Right cardiac atrium (tissue), 5 donors: ENCODE data around the gene SEMA3A. TPM values are rescaled to one million over a fixed set of nuclear protein-coding genes. Genes with fewer than 3 reads are reported as not detected.

Experiments used
- ATAC-seq, 2 donors: fragments of 200-7000 bp; cut with Tn5 transposase; one replicate each; pipeline versions ENCODE4 v1.8.0 to v1.9.1; 2020; ENCODE audit warnings: moderate library complexity in 2 of 2, mild to moderate bottlenecking in 1 of 2
- DNase-seq, 3 donors: peaks; one replicate each; pipeline ENCODE4 v3.0.0-alpha.2; 2020
- H3K27ac ChIP-seq: one replicate; pipeline ENCODE4 v1.5.1; 2013; ENCODE audit warnings: mild to moderate bottlenecking, low read length, control low read depth, moderate library complexity
- H3K27me3 ChIP-seq: one replicate; pipeline ENCODE4 v1.6.1; 2013; ENCODE audit not compliant: control insufficient read depth, insufficient read depth
- H3K4me1 ChIP-seq: one replicate; pipeline ENCODE4 v1.6.1; 2013; ENCODE audit warnings: low read length; ENCODE audit not compliant: control insufficient read depth, insufficient read depth
- H3K4me3 ChIP-seq: one replicate; pipeline ENCODE4 v1.5.1; 2013; ENCODE audit warnings: low read length, control low read depth
- H3K9me3 ChIP-seq: one replicate; pipeline ENCODE4 v1.6.1; 2013; ENCODE audit warnings: low read length; ENCODE audit not compliant: control insufficient read depth
- WGBS: extraction: QIAGEN DNeasy Blood & Tissue Kit; methylation state at CpG from one replicate; pipeline ENCODE4 v1.1.7; 2013; 5-methylcytosine and 5-hydroxymethylcytosine counted together
- intact Hi-C, 4 donors: fragments of 100-400 bp; cut with DNase I; formaldehyde crosslinking; loops; one replicate each; pipeline versions ENCODE4 v1.11.0 to v1.14.0; 2022 to 2023
- polyA plus RNA-seq: library from polyadenylated mRNA; stranded (reverse); fragments of 200-250 nt; gene quantifications from one replicate; pipeline ENCODE4 v1.2.3, GENCODE V29; 2013
- total RNA-seq, 4 donors: library from RNA; stranded (reverse); fragmentation: NEBNext Ultra II Directional; extraction: Animal tissue kit (Norgen Biotek cat#: 25700); gene quantifications; one replicate each; pipeline ENCODE4 v1.2.1, GENCODE V29; 2021
- donor health status: healthy with polysubstance abuse.
- donor health status: DM: no; HTN: yes; CAD: no.
- donor health status: DM: no; HTN: no; CAD: no.
- donor health status: DM: no; HTN: yes; CAD: no; lungs with severe emphysema.
- donor health status: DM: yes; HTN: yes; CAD: no.

SEMA3A gene
- total and polyA plus RNA-seq, 5 donors: 1.2 to 22.4 (median 10.0) TPM

GRCh38 chr7:84182301-84182700, 12.3 kb downstream of the SEMA3A start:
- Histone ChIP-seq H3K4me3 (no peak overlapping the region), H3K9me3 (no peaks in the 10 kb centered on the region), H3K4me1 (no peaks in the 10 kb centered on the region), H3K27ac (no peak overlapping the region), H3K27me3 (no peaks in the 10 kb centered on the region)
- intact Hi-C loops: loop anchor here in 2 of 4 donors (10.0 kb wide), 2 partner anchors 198 to 208 kb away; no protein-coding TSS in a partner anchor
- ATAC-seq: no peak
- WGBS: 79% methylated on average over 1 of the region's 1 CpG
- no peak for DNase-seq

- no peaks in the 10 kb centered on the region for H3K4me1 ChIP-seq
- no peaks in the 10 kb centered on the region for H3K27me3 ChIP-seq
- H3K9me3 ChIP-seq: no peaks in the 10 kb centered on the region
- 66% methylated on average over 2 of the region's 2 CpGs for WGBS
- intact Hi-C loops: loop anchor here in 2 of 4 donors (10.0 kb wide), 2 partner anchors 197 to 207 kb away; no protein-coding TSS in a partner anchor
- no peak for ATAC-seq
- DNase-seq: no peak
- H3K27ac ChIP-seq: no peak overlapping the region
- H3K4me3 ChIP-seq: no peak overlapping the region
These were observed 13.0 kb downstream of the SEMA3A start for GRCh38 chr7:84181628-84182027.

- DNase-seq (no peak), ATAC-seq (no peak)
- Histone ChIP-seq H3K4me3 (no peak overlapping the region), H3K9me3 (no peaks in the 10 kb centered on the region), H3K27ac (no peak overlapping the region), H3K27me3 (no peaks in the 10 kb centered on the region), H3K4me1 (no peaks in the 10 kb centered on the region)
- WGBS: 43% methylated on average over 3 of the region's 3 CpGs
- intact Hi-C loops: no loop called here
These were observed 16.7 kb downstream of the SEMA3A start for GRCh38 chr7:84177758-84178412.

- Histone ChIP-seq H3K27me3 (no peaks in the 10 kb centered on the region), H3K4me1 (no peaks in the 10 kb centered on the region), H3K9me3 (no peaks in the 10 kb centered on the region), H3K4me3 (no peak overlapping the region), H3K27ac (no peak overlapping the region)
- peak; percentile 43 to 64 for ATAC-seq
- 35% methylated on average over 2 of the region's 2 CpGs for WGBS
- intact Hi-C loops: no loop called here
- DNase-seq: no peak
These were observed 17.9 kb downstream of the SEMA3A start for GRCh38 chr7:84176716-84177115.

GRCh38 chr7:84175461-84175860, 19.1 kb downstream of the SEMA3A start:
- ATAC-seq (no peak), DNase-seq (no peak)
- H3K27ac ChIP-seq: no peak overlapping the region
- no peaks in the 10 kb centered on the region for H3K27me3 ChIP-seq
- WGBS: 87% methylated on average over 2 of the region's 2 CpGs
- intact Hi-C loops: no loop called here
- no peaks in the 10 kb centered on the region for H3K4me1 ChIP-seq
- H3K4me3 ChIP-seq: no peak overlapping the region
- no peaks in the 10 kb centered on the region for H3K9me3 ChIP-seq

GRCh38 chr7:84170646-84171045, 23.9 kb downstream of the SEMA3A start:
- Histone ChIP-seq H3K27me3 (no peaks in the 10 kb centered on the region), H3K27ac (no peak overlapping the region), H3K4me1 (no peaks in the 10 kb centered on the region), H3K4me3 (no peak overlapping the region), H3K9me3 (no peaks in the 10 kb centered on the region)
- DNase-seq (no peak), ATAC-seq (no peak)
- 84% methylated on average over 2 of the region's 2 CpGs for WGBS
- intact Hi-C loops: no loop called here

GRCh38 chr7:84162584-84162983, 32.0 kb downstream of the SEMA3A start:
- Histone ChIP-seq H3K4me1 (no peaks in the 10 kb centered on the region), H3K9me3 (no peaks in the 10 kb centered on the region), H3K27ac (no peak overlapping the region), H3K27me3 (no peaks in the 10 kb centered on the region), H3K4me3 (no peak overlapping the region)
- WGBS: 80% methylated on average over 1 of the region's 1 CpG
- intact Hi-C loops: no loop called here
- DNase-seq (no peak), ATAC-seq (no peak)

GRCh38 chr7:84162125-84162524, 32.5 kb downstream of the SEMA3A start:
- DNase-seq (no peak), ATAC-seq (no peak)
- intact Hi-C loops: no loop called here
- Histone ChIP-seq H3K4me3 (no peak overlapping the region), H3K27me3 (no peaks in the 10 kb centered on the region), H3K4me1 (no peaks in the 10 kb centered on the region), H3K9me3 (no peaks in the 10 kb centered on the region), H3K27ac (no peak overlapping the region)

- no peak for ATAC-seq
- no peak overlapping the region for H3K4me3 ChIP-seq
- no peaks in the 10 kb centered on the region for H3K27me3 ChIP-seq
- no peak for DNase-seq
- intact Hi-C loops: no loop called here
- no peaks in the 10 kb centered on the region for H3K4me1 ChIP-seq
- H3K9me3 ChIP-seq: no peaks in the 10 kb centered on the region
- H3K27ac ChIP-seq: no peak overlapping the region
- 74% methylated on average over 1 of the region's 1 CpG for WGBS
These were observed 33.2 kb downstream of the SEMA3A start for GRCh38 chr7:84161398-84161797.

GRCh38 chr7:84159435-84159834, 35.2 kb downstream of the SEMA3A start:
- no peaks in the 10 kb centered on the region for H3K27me3 ChIP-seq
- ATAC-seq (no peak), DNase-seq (no peak)
- H3K4me3 ChIP-seq: no peak overlapping the region
- no peaks in the 10 kb centered on the region for H3K9me3 ChIP-seq
- no peak overlapping the region for H3K27ac ChIP-seq
- intact Hi-C loops: no loop called here
- no peaks in the 10 kb centered on the region for H3K4me1 ChIP-seq

GRCh38 chr7:84157171-84157570, 37.4 kb downstream of the SEMA3A start:
- no peak overlapping the region for H3K4me3 ChIP-seq
- H3K9me3 ChIP-seq: no peaks in the 10 kb centered on the region
- no peaks in the 10 kb centered on the region for H3K4me1 ChIP-seq
- no peaks in the 10 kb centered on the region for H3K27me3 ChIP-seq
- no peak for DNase-seq
- ATAC-seq: no peak
- WGBS: 82% methylated on average over 4 of the region's 4 CpGs
- H3K27ac ChIP-seq: no peak overlapping the region
- intact Hi-C loops: no loop called here
